T-helper 2 cell (primary cell): ENCODE measurements around the gene IQGAP2.
A peak's percentile ranks its signal among the peaks of the same experiment; 100 is the strongest.
"Not testable (repeated sequence)": the region's sequence is repeated elsewhere in the genome, so short reads cannot be mapped to it uniquely, and the experiment has no call there.

ENCODE experiments used
- DNase-seq, 5 experiments: peaks; one replicate each; pipeline versions ENCODE4 v3.0.0 to v3.0.0-alpha.2; 2012 to 2022

The IQGAP2 gene

GRCh38 chr5:76583163-76584047 is 180.3 kb downstream of the IQGAP2 start:
- peak in 2 of 5 experiments; percentile 3 to 51 for DNase-seq

- no peak for DNase-seq
Observed at GRCh38 chr5:76585783-76586217, 182.7 kb downstream of the IQGAP2 start.

GRCh38 chr5:76586531-76586930 is 183.4 kb downstream of the IQGAP2 start:
- no peak for DNase-seq

DNA sequence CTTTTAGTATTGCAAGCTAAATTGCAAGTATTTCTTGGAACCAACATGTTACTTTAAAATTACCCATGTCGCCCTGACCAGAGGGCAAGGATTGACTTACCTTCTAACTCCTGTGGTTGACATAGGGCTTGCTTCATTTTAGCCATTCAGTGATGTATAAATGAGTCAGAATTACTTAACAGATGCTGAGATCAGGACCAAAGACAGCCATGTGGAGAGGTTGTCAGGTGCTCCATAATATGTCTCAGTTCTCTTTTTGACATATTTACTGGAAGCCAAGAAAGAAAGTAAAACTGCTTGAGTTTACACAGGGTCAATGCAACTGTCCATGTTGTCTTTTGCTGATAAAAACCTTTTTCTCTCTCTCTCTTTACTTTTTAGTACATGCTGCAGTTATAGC is 186.9 kb downstream of the IQGAP2 start:
- DNase-seq: peak in 1 of 5 experiments; percentile 14

DNA sequence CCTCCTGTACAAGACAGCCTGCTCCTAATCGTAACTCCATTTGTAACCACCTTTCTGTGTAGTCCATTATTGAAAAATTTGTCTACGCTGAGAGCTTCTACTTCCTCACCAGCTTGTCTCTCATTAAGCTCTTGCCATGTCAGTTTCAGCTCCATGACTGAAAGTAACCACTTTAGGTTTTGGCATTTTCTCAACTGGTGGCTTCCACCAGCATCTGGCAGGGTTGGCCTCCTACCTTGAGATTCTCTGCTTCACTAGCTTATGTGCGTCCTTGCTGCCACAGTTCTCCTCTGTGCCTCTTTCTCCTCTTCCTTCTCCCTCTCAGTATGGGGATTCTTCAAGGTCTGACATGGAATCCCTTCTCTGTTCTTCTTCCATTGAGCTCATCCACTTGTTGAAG is 188.3 kb downstream of the IQGAP2 start:
- DNase-seq: no peak

- no peak for DNase-seq
Observed at GRCh38 chr5:76592692-76593091, 189.6 kb downstream of the IQGAP2 start.

DNA sequence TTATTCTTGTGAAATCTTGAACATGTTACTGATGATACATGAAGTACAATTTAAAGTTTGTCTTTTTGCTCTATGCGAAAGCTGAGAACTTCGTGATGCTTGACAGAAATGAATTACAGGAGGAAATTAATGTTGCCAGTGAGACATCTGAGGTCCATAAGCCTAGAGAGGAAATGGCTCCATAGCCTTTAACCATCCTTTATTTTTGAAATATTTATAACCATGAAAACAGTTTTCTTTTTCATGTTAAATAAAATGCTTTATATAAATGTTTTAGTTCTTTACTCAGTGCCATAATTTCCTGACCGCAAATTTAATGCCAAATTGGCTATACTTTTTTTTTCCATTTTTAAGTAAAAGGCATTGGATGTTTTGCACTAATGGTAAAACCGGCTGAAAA is 191.0 kb downstream of the IQGAP2 start:
- DNase-seq: no peak

GRCh38 chr5:76595755-76596481 is 192.8 kb downstream of the IQGAP2 start:
- no peak for DNase-seq

DNA sequence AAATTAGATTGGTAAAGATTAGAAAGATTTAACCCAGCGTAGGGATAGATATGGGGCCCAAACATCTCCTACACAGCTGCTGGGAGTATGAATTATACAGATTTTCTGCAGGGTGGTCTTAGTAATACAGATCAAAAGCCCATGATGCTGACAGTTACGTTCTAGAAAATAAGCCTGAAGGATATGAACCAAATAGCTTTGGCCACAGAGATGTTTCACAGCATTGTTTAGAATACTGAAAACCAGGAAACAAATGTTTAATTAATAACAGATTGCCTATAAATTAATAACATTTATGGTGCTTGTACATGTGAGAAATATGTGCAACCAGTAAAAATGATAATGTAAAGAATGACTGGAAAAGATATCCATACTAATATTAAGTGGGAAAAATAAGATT is 195.4 kb downstream of the IQGAP2 start:
- no peak for DNase-seq

- DNase-seq: no peak
Observed at GRCh38 chr5:76600716-76601115, 197.6 kb downstream of the IQGAP2 start.

DNA sequence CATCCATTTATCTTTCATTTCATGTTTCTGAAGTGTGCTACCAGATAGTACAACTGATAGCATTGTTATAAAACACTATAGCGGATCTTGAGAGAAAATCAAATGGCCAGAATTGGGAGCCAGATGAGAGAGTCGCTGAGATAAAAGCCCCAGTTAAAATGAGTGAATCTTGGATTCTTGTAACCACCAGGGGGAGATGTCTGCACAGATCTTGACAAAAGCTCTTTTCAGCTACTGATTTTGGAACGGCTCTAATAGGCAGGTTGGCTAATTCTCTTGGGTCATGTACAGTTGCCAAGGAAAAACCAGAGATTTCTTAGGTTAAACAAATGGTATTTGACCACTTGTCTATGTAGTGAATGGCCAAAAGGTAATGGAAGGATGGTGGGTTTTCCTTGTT is 198.4 kb downstream of the IQGAP2 start:
- peak in 2 of 5 experiments; percentile 23 to 67 for DNase-seq

DNA sequence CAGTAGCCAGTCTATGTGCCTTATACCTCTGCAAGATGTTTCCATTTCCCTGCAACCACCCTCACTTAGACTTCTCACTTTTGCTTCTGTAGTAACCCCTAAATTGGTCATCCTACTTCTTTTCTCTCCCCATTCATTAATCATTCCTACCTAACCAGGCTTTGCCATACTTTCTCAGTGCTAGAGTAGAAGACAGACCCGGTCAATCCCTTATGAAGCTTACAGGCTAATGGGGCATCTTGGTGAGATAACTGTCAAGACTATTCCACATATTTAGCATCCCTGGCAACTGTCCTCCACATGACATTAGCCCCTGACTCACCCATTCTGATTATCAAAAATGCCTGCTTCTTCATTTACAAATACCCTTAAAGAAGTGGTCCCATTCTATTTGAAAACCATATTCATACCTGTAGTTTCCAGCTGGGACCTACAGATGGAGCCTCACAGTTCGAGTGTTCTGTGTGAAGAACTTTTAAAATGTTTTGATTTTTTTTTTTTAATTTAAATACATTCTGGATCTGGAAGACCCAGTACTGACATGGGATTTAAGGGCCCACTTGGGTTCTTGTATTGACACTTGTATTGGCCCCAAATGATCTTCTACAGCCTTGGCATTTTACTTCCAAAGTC is 199.1 kb downstream of the IQGAP2 start:
- no peak for DNase-seq

DNA sequence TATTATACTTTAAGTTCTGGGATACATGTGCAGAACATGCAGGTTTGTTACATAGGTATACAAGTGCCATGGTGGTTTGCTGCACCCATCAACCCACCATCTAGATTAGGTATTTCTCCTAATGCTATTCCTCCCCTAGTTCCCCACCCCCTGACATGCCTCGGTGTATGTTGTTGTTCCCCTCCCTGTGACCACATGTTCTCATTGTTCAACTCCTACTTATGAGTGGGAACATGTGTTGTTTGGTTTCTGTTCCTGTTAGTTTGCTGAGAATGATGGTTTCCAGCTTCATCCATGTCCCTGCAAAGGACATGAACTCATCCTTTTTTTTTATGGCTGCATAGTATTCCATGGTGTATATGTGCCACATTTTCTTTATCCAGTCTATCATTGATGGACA is 200.9 kb downstream of the IQGAP2 start:
- not testable (repeated sequence) for DNase-seq

DNA sequence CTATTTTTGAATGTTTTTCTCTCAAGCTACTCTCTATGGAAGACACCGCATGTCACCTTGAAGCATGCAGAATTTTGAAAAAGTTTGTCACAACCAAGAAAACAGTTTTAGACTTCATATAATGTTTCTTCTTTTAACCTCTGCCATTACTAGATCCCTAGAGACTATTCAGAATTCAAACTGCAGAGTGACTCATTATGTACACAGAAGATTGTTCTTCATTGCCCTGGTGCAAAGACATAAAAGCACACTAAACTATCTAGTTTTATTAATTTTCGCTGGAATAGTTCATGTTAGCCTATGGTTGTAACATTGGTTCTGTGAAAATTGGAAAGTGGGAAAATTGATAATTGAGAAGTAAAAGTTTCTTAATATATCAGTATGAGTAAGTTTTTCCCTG is 201.8 kb downstream of the IQGAP2 start:
- DNase-seq: no peak

DNA sequence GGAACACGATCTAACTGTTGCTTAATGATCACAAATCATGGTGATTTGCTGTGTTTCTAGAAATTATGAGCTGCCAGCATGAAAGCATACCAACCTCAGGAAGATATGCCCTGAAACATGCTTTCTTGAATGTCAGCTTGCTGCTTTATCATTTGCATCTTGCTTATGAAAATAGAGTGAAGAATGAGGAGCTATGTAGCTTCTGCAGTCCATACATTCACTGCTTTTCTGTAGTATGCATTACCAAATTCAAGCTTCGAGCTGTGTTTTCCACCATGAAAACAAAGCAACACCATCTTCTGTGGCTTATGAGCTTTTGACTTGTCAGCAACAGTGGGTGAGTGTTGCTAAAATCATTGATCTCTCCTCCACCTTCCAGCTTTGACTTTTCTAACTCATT is 203.6 kb downstream of the IQGAP2 start:
- no peak for DNase-seq

GRCh38 chr5:76607353-76607871 is 204.3 kb downstream of the IQGAP2 start:
- peak in 1 of 5 experiments; percentile 37 for DNase-seq

- peak in 1 of 5 experiments; percentile 28 for DNase-seq
Observed at GRCh38 chr5:76608833-76609232, 205.7 kb downstream of the IQGAP2 start.

DNA sequence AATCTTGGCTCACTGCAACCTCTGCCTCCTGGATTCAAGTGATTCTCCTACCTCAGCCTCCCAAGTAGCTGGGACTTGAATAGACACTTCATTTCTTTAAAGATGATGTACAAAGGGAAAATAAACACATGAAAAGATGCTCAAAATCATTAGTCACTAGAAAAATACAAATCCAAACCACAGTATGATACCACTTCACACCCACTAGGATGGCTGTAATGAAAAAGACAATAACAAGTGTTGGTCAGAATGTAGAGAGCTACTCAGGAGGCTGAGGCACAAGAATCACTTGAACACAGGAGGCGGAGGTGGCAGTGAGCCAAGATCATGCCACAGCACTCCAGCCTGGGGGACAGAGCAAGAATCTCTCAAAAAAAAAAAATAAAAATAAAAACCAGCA is 207.1 kb downstream of the IQGAP2 start:
- no peak for DNase-seq

DNA sequence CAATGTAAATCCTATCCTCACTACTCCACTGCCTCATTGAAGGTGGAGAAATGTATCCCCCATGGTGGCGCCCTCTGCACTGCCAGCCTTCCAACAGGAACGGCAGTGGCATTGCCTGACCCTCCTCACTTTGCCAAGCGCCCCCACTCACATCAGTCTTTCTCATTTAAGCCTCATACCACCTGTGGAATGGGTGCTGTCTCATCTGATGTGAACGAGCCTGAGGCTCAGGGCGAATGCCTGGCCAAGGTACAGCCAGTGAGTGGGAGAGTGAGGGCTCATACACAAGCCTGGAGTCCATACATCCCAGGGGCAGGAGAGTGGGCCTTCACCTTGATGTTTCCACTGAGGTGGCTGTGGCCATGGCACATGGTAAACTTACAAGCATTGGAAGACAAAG is 209.9 kb downstream of the IQGAP2 start:
- no peak for DNase-seq

DNA sequence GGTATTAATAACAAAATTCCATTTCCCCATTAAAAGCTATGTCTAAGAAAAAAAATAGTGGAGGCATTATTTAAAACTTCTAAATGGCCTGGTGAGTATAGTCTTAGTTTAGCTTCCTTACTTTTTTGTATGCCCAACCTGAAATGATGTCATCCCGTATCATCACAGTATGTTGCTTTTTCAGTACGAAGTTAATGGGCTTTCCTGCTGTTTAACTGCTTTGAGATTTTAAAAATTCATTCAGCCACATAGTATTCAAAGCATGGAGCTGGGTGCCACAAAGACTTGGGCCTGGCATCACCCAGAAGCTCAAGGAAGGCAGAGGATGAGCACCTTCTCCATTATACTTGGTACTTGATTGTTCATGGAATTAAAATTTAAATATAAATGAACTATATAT is 212.7 kb downstream of the IQGAP2 start:
- no peak for DNase-seq

GRCh38 chr5:76616206-76616605 is 213.1 kb downstream of the IQGAP2 start:
- DNase-seq: no peak

GRCh38 chr5:76617229-76617628 is 214.1 kb downstream of the IQGAP2 start:
- no peak for DNase-seq

DNA sequence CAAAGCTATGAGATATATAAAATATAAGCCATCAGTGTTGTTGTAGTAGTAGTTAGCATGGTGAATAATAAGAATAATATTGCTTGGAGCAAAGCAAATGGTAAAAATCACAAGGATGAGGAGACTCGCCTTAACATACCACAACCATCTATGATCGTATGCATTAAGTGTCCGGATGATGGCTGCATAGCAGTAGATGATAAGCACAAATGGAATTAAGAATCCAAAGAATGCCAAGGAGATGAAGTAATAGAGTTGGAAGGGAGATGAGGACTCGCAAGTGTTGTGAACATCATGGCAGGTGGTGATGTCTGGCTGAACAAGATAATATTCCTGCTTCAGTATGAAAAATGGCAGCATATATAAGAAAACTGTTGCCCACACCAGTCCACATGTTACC is 214.6 kb downstream of the IQGAP2 start:
- DNase-seq: no peak
